ENCODE data around the gene FKBP15. TPM values are rescaled to one million over a fixed set of nuclear protein-coding genes. Genes with fewer than 3 reads are reported as not detected.

The FKBP15 gene
- total and polyA plus RNA-seq, 3 donors from 2014 or later: 14.7 to 23.5 (median 23.1) TPM

GRCh38 chr9:113156880-113157279, 64.2 kb downstream of the FKBP15 start:
- 75 to 83% methylated on average over 1 of the region's 1 CpG for WGBS, 2 donors

GRCh38 chr9:113155911-113156588, 65.0 kb downstream of the FKBP15 start:
- TF ChIP-seq CTCF (IDR thresholded peaks at IDR 0.05): no peak
- TF ChIP-seq POLR2A (IDR thresholded peaks at IDR 0.05): no peak
- no peaks in the 10 kb centered on the region for H3K36me3 ChIP-seq (ENCODE audit: low read depth, missing control alignments)
- no peak overlapping the region for H3K27ac ChIP-seq
- no peak for DNase-seq
- peaks cover 27% of the 10 kb centered on the region for H3K4me1 ChIP-seq
- H3K27me3 ChIP-seq: no peaks in the 10 kb centered on the region
- WGBS, 2 donors: 46 to 49% methylated on average over 7 of the region's 7 CpGs
- no peak overlapping the region for H3K4me3 ChIP-seq
- H3K9me3 ChIP-seq: no peaks in the 10 kb centered on the region
- intact Hi-C loops (cut with DNase I; ENCODE audit: low total_unique reads): no loop called here

More at GRCh38 chr9:113156880-113157279, 64.2 kb downstream of the FKBP15 start:
- no peaks in the 10 kb centered on the region for H3K36me3 ChIP-seq (ENCODE audit: low read depth, missing control alignments)
- intact Hi-C loops (cut with DNase I; ENCODE audit: low total_unique reads): no loop called here
- no peak overlapping the region for H3K4me3 ChIP-seq
- no peak for DNase-seq
- H3K9me3 ChIP-seq: no peaks in the 10 kb centered on the region
- no peak overlapping the region for H3K27ac ChIP-seq
- H3K27me3 ChIP-seq: no peaks in the 10 kb centered on the region
- no peak for TF ChIP-seq CTCF (IDR thresholded peaks at IDR 0.05)
- no peak for TF ChIP-seq POLR2A (IDR thresholded peaks at IDR 0.05)
- peaks cover 27% of the 10 kb centered on the region for H3K4me1 ChIP-seq

GRCh38 chr9:113154946-113155345, 66.1 kb downstream of the FKBP15 start:
- DNase-seq: no peak
- no peaks in the 10 kb centered on the region for H3K9me3 ChIP-seq
- TF ChIP-seq CTCF (IDR thresholded peaks at IDR 0.05): no peak
- no peak for TF ChIP-seq POLR2A (IDR thresholded peaks at IDR 0.05)
- H3K4me1 ChIP-seq: peaks cover 27% of the 10 kb centered on the region
- WGBS, 2 donors: 64 to 82% methylated on average over 2 of the region's 2 CpGs
- intact Hi-C loops (cut with DNase I; ENCODE audit: low total_unique reads): no loop called here
- no peaks in the 10 kb centered on the region for H3K27me3 ChIP-seq
- H3K27ac ChIP-seq: no peak overlapping the region
- no peaks in the 10 kb centered on the region for H3K36me3 ChIP-seq (ENCODE audit: low read depth, missing control alignments)
- no peak overlapping the region for H3K4me3 ChIP-seq

- TF ChIP-seq CTCF (IDR thresholded peaks at IDR 0.05) (no peak), POLR2A (IDR thresholded peaks at IDR 0.05) (no peak)
- Histone ChIP-seq H3K36me3 (ENCODE audit: low read depth, missing control alignments) (no peaks in the 10 kb centered on the region), H3K4me3 (no peak overlapping the region), H3K27me3 (no peaks in the 10 kb centered on the region), H3K4me1 (peaks cover 27% of the 10 kb centered on the region), H3K27ac (no peak overlapping the region), H3K9me3 (no peaks in the 10 kb centered on the region)
- 64 to 81% methylated on average over 6 of the region's 6 CpGs for WGBS, 2 donors
- DNase-seq: no peak
- intact Hi-C loops (cut with DNase I; ENCODE audit: low total_unique reads): no loop called here
Measured at GRCh38 chr9:113154471-113154870, 66.6 kb downstream of the FKBP15 start.

- TF ChIP-seq CTCF (IDR thresholded peaks at IDR 0.05): no peak
- no peak for TF ChIP-seq POLR2A (IDR thresholded peaks at IDR 0.05)
- H3K4me1 ChIP-seq: peaks cover 27% of the 10 kb centered on the region
- H3K27ac ChIP-seq: no peak overlapping the region
- no peaks in the 10 kb centered on the region for H3K9me3 ChIP-seq
- DNase-seq: no peak
- H3K36me3 ChIP-seq (ENCODE audit: low read depth, missing control alignments): no peaks in the 10 kb centered on the region
- H3K4me3 ChIP-seq: no peak overlapping the region
- intact Hi-C loops (cut with DNase I; ENCODE audit: low total_unique reads): no loop called here
- WGBS, 2 donors: 91% methylated on average over 6 of the region's 6 CpGs
- no peaks in the 10 kb centered on the region for H3K27me3 ChIP-seq
Measured at GRCh38 chr9:113153599-113153998, 67.5 kb downstream of the FKBP15 start.
